Transverse colon (tissue), 4 donors: Measurements from ENCODE around the gene WT1. TPM values are rescaled to one million over a fixed set of nuclear protein-coding genes. Genes with fewer than 3 reads are reported as not detected.

Experiments
- DNase-seq: peaks from one replicate; pipeline ENCODE4 v3.0.0-alpha.2; 2019
- H3K27ac ChIP-seq, 4 donors: fragments of 200-600 bp; sonication (generic); 2 replicates each; pipeline ENCODE4 v1.5.1; 2016 to 2018; ENCODE audit warnings: inconsistent platforms in 4 of 4
- H3K27me3 ChIP-seq: fragments of 200-600 bp; sonication (generic); 2 replicates; pipeline ENCODE4 v1.5.1; 2017; ENCODE audit warnings: inconsistent platforms
- H3K36me3 ChIP-seq, 4 donors: fragments of 200-600 bp; sonication (generic); 2 replicates each; pipeline ENCODE4 v1.5.1; 2017 to 2019; ENCODE audit warnings: inconsistent platforms in 4 of 4
- H3K4me1 ChIP-seq, 4 donors: fragments of 200-600 bp; sonication (generic); 2 replicates each; pipeline ENCODE4 v1.5.1; 2017 to 2020; ENCODE audit warnings: inconsistent platforms in 4 of 4
- H3K4me3 ChIP-seq, 4 donors: fragments of 200-600 bp; sonication (generic); 1 replicate in 1 of 4; 2 replicates in 3 of 4; pipeline versions ENCODE4 v1.5.1 to v1.6.1; 2017 to 2019; ENCODE audit warnings: inconsistent platforms in 4 of 4
- H3K9me3 ChIP-seq, 2 donors: fragments of 200-600 bp; sonication (generic); 2 replicates each; pipeline ENCODE4 v1.5.1; 2017 to 2019; ENCODE audit warnings: inconsistent platforms in 2 of 2
- POLR2A ChIP-seq: fragments of 450-650 bp; IDR thresholded peaks from one replicate; pipeline ENCODE4 v1.6.1; 2016; ENCODE audit warnings: antibody characterized with exemption, mild to moderate bottlenecking, moderate library complexity
- POLR2AphosphoS5 ChIP-seq, 3 donors: sonication (generic); formaldehyde crosslinking; IDR thresholded peaks; one replicate each; pipeline ENCODE4 v1.6.1; 2016; ENCODE audit warnings: antibody characterized with exemption in 3 of 3
- WGBS, 2 donors: methylation state at CpG; one replicate each; pipeline ENCODE4 v1.1.5; 2018; ENCODE audit warnings: low coverage in 1 of 2; 5-methylcytosine and 5-hydroxymethylcytosine counted together
- in situ Hi-C, 4 donors: fragments of 200-750 bp; cut with MboI; loops; one replicate each; pipeline versions ENCODE4 v1.15.0 to v1.15.1; 2017; ENCODE audit warnings: low sequenced_read_pairs in 3 of 4, low pct_ligation_motif_present in 1 of 4, low pct_unique_long_range_greater_than_20kb in 1 of 4
- intact Hi-C: fragments of 100-400 bp; cut with DNase I; formaldehyde crosslinking; loops from one replicate; pipeline ENCODE4 v1.15.1; 2023; ENCODE audit warnings: low total_unique reads
- small RNA-seq, 4 donors: library from RNA; depleted of rRNA; stranded (forward); fragments of <200 nt; gene quantifications; one replicate each; pipeline ENCODE3, GENCODE V24; 2016
- total RNA-seq, 4 donors: library from RNA; depleted of rRNA; stranded (reverse); fragments of >200 nt; gene quantifications; one replicate each; pipeline ENCODE4 v1.1.0, GENCODE V29; 2016

Gene WT1
- total RNA-seq, 4 donors from 2014 or later = 0.55 to 3.0 (median 0.95) TPM; not detected in 1

DNA sequence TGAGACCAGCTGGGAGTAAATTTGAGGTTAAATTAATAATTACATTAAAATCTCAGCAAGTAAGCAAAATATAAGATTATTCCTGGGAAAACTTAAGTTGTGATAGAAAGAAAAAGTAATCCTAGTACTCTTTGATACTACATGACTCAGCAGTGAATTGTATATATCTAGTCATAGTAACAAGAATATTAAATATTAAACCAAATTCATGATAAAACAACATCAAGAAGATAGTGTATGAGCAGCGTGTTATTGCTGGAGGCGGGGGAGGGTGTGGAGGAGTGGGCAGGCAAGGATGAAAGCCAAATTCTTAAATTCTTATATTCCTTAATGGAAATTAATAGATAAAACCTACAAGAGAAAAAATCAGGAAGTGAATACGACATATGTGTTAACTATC, 95.2 kb downstream of the WT1 start:
- 80% methylated on average over 3 of the region's 3 CpGs for WGBS, 2 donors
- H3K9me3 ChIP-seq = no peaks in the 10 kb centered on the region
- intact Hi-C loops = no loop called here

More for the DNA sequence above, 95.2 kb downstream of the WT1 start:
- peaks cover 3% of the 10 kb centered on the region for H3K27me3 ChIP-seq
- H3K4me3 ChIP-seq = no peak overlapping the region
- in situ Hi-C loops = loop anchor here in 1 of 4 donors (25.0 kb wide), 1 partner anchor 447 kb away; the partner anchor contains the start of gene CCDC73
- DNase-seq = no peak
- H3K36me3 ChIP-seq = no peaks in the 10 kb centered on the region
- TF ChIP-seq POLR2A (no peak), POLR2AphosphoS5 (IDR thresholded peaks at IDR 0.05) (no peak)
- no peaks in the 10 kb centered on the region for H3K4me1 ChIP-seq
- H3K27ac ChIP-seq = no peak overlapping the region

Small RNAs within 50 kb of the gene (small RNA-seq; reads per million reads assigned to genes)
- 0 reads per million in 4 donors for gene RF02204
- 0 reads per million in 4 donors for gene RF02205

Other genes starting within 250 kb of the WT1 start
- 100 to 1,000 TPM in 2 of 4 donors, 10 to 100 TPM in 2; 34.4 to 235 (median 147) TPM for gene EIF3M, start 148.3 kb upstream of the WT1 start, total RNA-seq